HEK293 (cell line): ENCODE measurements around the gene OR11G2.

Experiments
- CTCF ChIP-seq: fragments of 450-650 bp; formaldehyde crosslinking; IDR thresholded peaks from 2 replicates; pipeline ENCODE4 v1.5.1; 2016; ENCODE audit warnings: missing biosample characterization, missing genetic modification characterization
- PATZ1 ChIP-seq: fragments of 450-650 bp; formaldehyde crosslinking; IDR thresholded peaks from 2 replicates; pipeline ENCODE4 v1.5.1; 2016; ENCODE audit warnings: missing biosample characterization, missing genetic modification characterization
- ZBTB49 ChIP-seq: fragments of 450-650 bp; formaldehyde crosslinking; IDR thresholded peaks from 2 replicates; pipeline ENCODE4 v1.5.1; 2016; ENCODE audit warnings: missing biosample characterization, missing genetic modification characterization, low read depth
- ZBTB8A ChIP-seq: fragments of 450-650 bp; formaldehyde crosslinking; IDR thresholded peaks from 2 replicates; pipeline ENCODE4 v1.5.1; 2016; ENCODE audit warnings: missing biosample characterization, missing genetic modification characterization
- ZNF24 ChIP-seq: fragments of 450-650 bp; formaldehyde crosslinking; IDR thresholded peaks from 2 replicates; pipeline ENCODE4 v1.5.1; 2016; ENCODE audit warnings: missing biosample characterization, missing genetic modification characterization
- ZNF341 ChIP-seq: fragments of 450-650 bp; formaldehyde crosslinking; IDR thresholded peaks from 2 replicates; pipeline ENCODE4; 2016; ENCODE audit warnings: low read depth, missing biosample characterization, missing genetic modification characterization

- TF ChIP-seq ZNF341 (no peak), ZBTB49 (tag by site-specific recombination) (no peak), CTCF (tag by site-specific recombination) (no peak), ZNF24 (tag by site-specific recombination) (no peak), ZBTB8A (tag by site-specific recombination) (no peak), PATZ1 (no peak)
These were observed 3.4 kb downstream of the OR11G2 start for GRCh38 chr14:20194101-20194500.
